Lower leg skin (tissue), 3 donors: Measurements from ENCODE around the gene NIM1K.

Experiments used
- POLR2A ChIP-seq, 2 donors: fragments of 450-650 bp; IDR thresholded peaks; one replicate each; pipeline ENCODE4 v1.6.1; 2016 to 2017; ENCODE audit warnings: antibody characterized with exemption in 2 of 2, mild to moderate bottlenecking in 1 of 2, moderate library complexity in 1 of 2
- TF ChIP-seq, protein P1 (sequence below), 3 donors: fragments of 450-650 bp; IDR thresholded peaks; one replicate each; pipeline ENCODE4 v1.5.1; 2016; ENCODE audit warnings: antibody characterized with exemption in 3 of 3, mild to moderate bottlenecking in 3 of 3, moderate library complexity in 2 of 3

DNA sequence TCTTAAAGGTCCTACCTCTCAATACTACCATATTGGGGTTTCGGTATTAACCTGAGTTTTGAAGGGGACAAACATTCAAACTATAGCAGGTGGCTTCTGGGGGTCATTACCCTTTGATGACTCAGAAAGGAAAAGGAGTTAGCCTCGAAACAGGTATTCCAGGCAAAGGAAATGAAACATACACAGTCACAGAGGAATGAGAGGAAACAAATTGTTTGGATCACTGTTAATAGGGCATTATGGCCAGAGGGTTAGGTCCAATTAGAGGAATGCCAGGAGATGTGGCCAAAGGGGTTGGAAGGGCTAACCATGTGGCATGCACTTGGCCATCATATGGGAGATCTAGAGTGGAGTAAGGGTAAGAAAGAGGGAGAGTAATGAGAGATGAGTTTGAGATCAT, 23.9 kb upstream of the NIM1K start:
- TF ChIP-seq, protein P1, sequence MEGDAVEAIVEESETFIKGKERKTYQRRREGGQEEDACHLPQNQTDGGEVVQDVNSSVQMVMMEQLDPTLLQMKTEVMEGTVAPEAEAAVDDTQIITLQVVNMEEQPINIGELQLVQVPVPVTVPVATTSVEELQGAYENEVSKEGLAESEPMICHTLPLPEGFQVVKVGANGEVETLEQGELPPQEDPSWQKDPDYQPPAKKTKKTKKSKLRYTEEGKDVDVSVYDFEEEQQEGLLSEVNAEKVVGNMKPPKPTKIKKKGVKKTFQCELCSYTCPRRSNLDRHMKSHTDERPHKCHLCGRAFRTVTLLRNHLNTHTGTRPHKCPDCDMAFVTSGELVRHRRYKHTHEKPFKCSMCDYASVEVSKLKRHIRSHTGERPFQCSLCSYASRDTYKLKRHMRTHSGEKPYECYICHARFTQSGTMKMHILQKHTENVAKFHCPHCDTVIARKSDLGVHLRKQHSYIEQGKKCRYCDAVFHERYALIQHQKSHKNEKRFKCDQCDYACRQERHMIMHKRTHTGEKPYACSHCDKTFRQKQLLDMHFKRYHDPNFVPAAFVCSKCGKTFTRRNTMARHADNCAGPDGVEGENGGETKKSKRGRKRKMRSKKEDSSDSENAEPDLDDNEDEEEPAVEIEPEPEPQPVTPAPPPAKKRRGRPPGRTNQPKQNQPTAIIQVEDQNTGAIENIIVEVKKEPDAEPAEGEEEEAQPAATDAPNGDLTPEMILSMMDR (IDR thresholded peaks at IDR 0.05), result no peak
- no peak for TF ChIP-seq POLR2A (IDR thresholded peaks at IDR 0.05)
